Peyer's patch (tissue), 4 donors: ENCODE measurements around the gene QPCTL.
"Not testable (repeated sequence)": the region's sequence is repeated elsewhere in the genome, so short reads cannot be mapped to it uniquely, and the experiment has no call there.

Source experiments
- CTCF ChIP-seq, 6 experiments: fragments of 450-650 bp in 4 of 6; fragments of 200-600 bp in 2 of 6; sonication (generic) in 1 of 6; IDR thresholded peaks; one replicate each; pipeline ENCODE4 v1.5.1; 2017 to 2019; ENCODE audit warnings: antibody characterized with exemption in 6 of 6, mild to moderate bottlenecking in 3 of 6, moderate library complexity in 1 of 6
- POLR2A ChIP-seq, 2 donors: fragments of 450-650 bp; IDR thresholded peaks; one replicate each; pipeline ENCODE4 v1.5.1; 2017; ENCODE audit warnings: antibody characterized with exemption in 2 of 2, mild to moderate bottlenecking in 2 of 2, moderate library complexity in 2 of 2

GRCh38 chr19:45685045-45685444 lies 7.4 kb upstream of the QPCTL start:
- not testable (repeated sequence) for TF ChIP-seq POLR2A, CTCF (IDR thresholded peaks at IDR 0.05)
